ENCODE measurements around the gene SNX32. TPM values are rescaled to one million over a fixed set of nuclear protein-coding genes. Genes with fewer than 3 reads are reported as not detected.

The SNX32 gene
- total and polyA plus RNA-seq, 9 of the 15 experiments (the other 6 are each of a cell fraction or from before 2014, with no cell fraction given): 0.03 TPM; not detected in 7

- TF ChIP-seq TRIM25 (IDR thresholded peaks at IDR 0.05; ENCODE audit: borderline replicate concordance): 0 out of 2 replicates have a peak, but pooled peaks have one; percentile 40
- TF ChIP-seq KLF13 (tag; IDR thresholded peaks at IDR 0.05; ENCODE audit: borderline replicate concordance, low read depth): no peak
- TF ChIP-seq AFF1 (IDR thresholded peaks at IDR 0.05; ENCODE audit: low read depth in 1 of 2, partially characterized antibody in 2 of 2): no peak
- TF ChIP-seq NR2C2 (CRISPR knock-in tag; IDR thresholded peaks at IDR 0.05): no peak
- TF ChIP-seq NR2C2 (tag; IDR thresholded peaks at IDR 0.05): no peak
- no peak for TF ChIP-seq ZNF143 (CRISPR knock-in tag; IDR thresholded peaks at IDR 0.05)
- no peak for TF ChIP-seq ZNF561 (CRISPR knock-in tag; conservative IDR thresholded peaks at IDR 0.05)
- TF ChIP-seq RBFOX2 (IDR thresholded peaks at IDR 0.05; ENCODE audit: low read depth, low read length): no peak
- no peak for TF ChIP-seq MEF2D (tag; conservative IDR thresholded peaks at IDR 0.05; ENCODE audit: low read depth)
- no peak for TF ChIP-seq CXXC5 (CRISPR knock-in tag; IDR thresholded peaks at IDR 0.05)
- no peak for TF ChIP-seq CHD4 (IDR thresholded peaks at IDR 0.05; ENCODE audit: insufficient read depth, insufficient replicate concordance, low read depth, low read length, poor library complexity, severe bottlenecking)
- no peak for TF ChIP-seq PTBP1 (IDR thresholded peaks at IDR 0.05; ENCODE audit: low read depth, low read length)
- TF ChIP-seq L3MBTL2 (IDR thresholded peaks at IDR 0.05): no peak
- TF ChIP-seq RBM39 (optimal IDR thresholded peaks at IDR 0.05; ENCODE audit: low read depth, low read length): no peak
- peak; percentile 4; the same call in 1 of the 2 replicates for TF ChIP-seq OTX1 (CRISPR knock-in tag; IDR thresholded peaks at IDR 0.05)
- TF ChIP-seq ATF1 (CRISPR knock-in tag; IDR thresholded peaks at IDR 0.05): no peak
- TF ChIP-seq ATF1 (tag; IDR thresholded peaks at IDR 0.05): no peak
- TF ChIP-seq MCM5 (IDR thresholded peaks at IDR 0.05; ENCODE audit: low read depth): no peak
- no peak for TF ChIP-seq HES1 (IDR thresholded peaks at IDR 0.05; ENCODE audit: low read depth)
- no peak for TF ChIP-seq HMGN3 (IDR thresholded peaks at IDR 0.05; ENCODE audit: borderline replicate concordance, extremely low read depth, insufficient read length, low read depth, low read length)
Measured at GRCh38 chr11:65858681-65859087, 24.9 kb downstream of the SNX32 start (continued).
